Muscle of arm (tissue), 12 donors: ENCODE results near the gene WNT3. TPM values are rescaled to one million over a fixed set of nuclear protein-coding genes. Genes with fewer than 3 reads are reported as not detected.
"Not testable (repeated sequence)": the region's sequence is repeated elsewhere in the genome, so short reads cannot be mapped to it uniquely, and the experiment has no call there.

Source experiments
- DNase-seq: peaks from one replicate; pipeline ENCODE4 v3.0.0-alpha.2; 2013
- polyA plus RNA-seq, 12 donors: library from polyadenylated mRNA; unstranded; fragments of 120-200 nt; gene quantifications; one replicate each; pipeline ENCODE4 v1.2.1, GENCODE V29; 2013; ENCODE audit not compliant: insufficient read length in 12 of 12

WNT3 gene
- polyA plus RNA-seq, 12 donors = 2.3 to 26.7 (median 3.0) TPM; not detected in 1

GRCh38 chr17:46814446-46814845 is 4.0 kb downstream of the WNT3 start:
- no peak for DNase-seq

GRCh38 chr17:46813920-46814319 is 4.6 kb downstream of the WNT3 start:
- DNase-seq = no peak

GRCh38 chr17:46812624-46813318 is 5.7 kb downstream of the WNT3 start:
- no peak for DNase-seq

- DNase-seq = no peak
Measured at GRCh38 chr17:46811978-46812583, 6.4 kb downstream of the WNT3 start.

GRCh38 chr17:46810837-46811236 is 7.7 kb downstream of the WNT3 start:
- no peak for DNase-seq

GRCh38 chr17:46809110-46809571 is 9.4 kb downstream of the WNT3 start:
- no peak for DNase-seq

GRCh38 chr17:46805771-46806170 is 12.7 kb downstream of the WNT3 start:
- DNase-seq = no peak

- no peak for DNase-seq
Measured at GRCh38 chr17:46803544-46803943, 14.9 kb downstream of the WNT3 start.

- no peak for DNase-seq
Measured at GRCh38 chr17:46802800-46803199, 15.7 kb downstream of the WNT3 start.

GRCh38 chr17:46800573-46800972 is 17.9 kb downstream of the WNT3 start:
- DNase-seq = no peak

- no peak for DNase-seq
Measured at GRCh38 chr17:46796956-46797530, 21.4 kb downstream of the WNT3 start.

GRCh38 chr17:46796524-46796923 is 22.0 kb downstream of the WNT3 start:
- no peak for DNase-seq

GRCh38 chr17:46796084-46796483 is 22.4 kb downstream of the WNT3 start:
- no peak for DNase-seq

- no peak for DNase-seq
Measured at GRCh38 chr17:46795379-46795952, 23.0 kb downstream of the WNT3 start.

- no peak for DNase-seq
Measured at GRCh38 chr17:46794318-46794717, 24.2 kb downstream of the WNT3 start.

- no peak for DNase-seq
Measured at GRCh38 chr17:46793541-46793940, 25.0 kb downstream of the WNT3 start.

GRCh38 chr17:46793023-46793422 is 25.5 kb downstream of the WNT3 start:
- not testable (repeated sequence) for DNase-seq

- DNase-seq = no peak
Measured at GRCh38 chr17:46792071-46792470, 26.4 kb downstream of the WNT3 start.

- DNase-seq = no peak
Measured at GRCh38 chr17:46791531-46791930, 27.0 kb downstream of the WNT3 start.

GRCh38 chr17:46790216-46790615 is 28.3 kb downstream of the WNT3 start:
- DNase-seq = no peak

- DNase-seq = no peak
Measured at GRCh38 chr17:46789610-46790009, 28.9 kb downstream of the WNT3 start.

- no peak for DNase-seq
Measured at GRCh38 chr17:46788796-46789195, 29.7 kb downstream of the WNT3 start.

- no peak for DNase-seq
Measured at GRCh38 chr17:46788300-46788699, 30.2 kb downstream of the WNT3 start.
